OCI-LY7 (cell line): ENCODE measurements around the gene ZDHHC8.

Source experiments
- EZH2phosphoT487 ChIP-seq: fragments of 200-600 bp; sonication (generic); IDR thresholded peaks from 2 replicates; pipeline ENCODE4 v1.6.1; 2018; ENCODE audit warnings: low read depth, borderline replicate concordance, mild to moderate bottlenecking, mixed run types, antibody characterized with exemption, low read length, moderate library complexity, mixed read lengths
- TF ChIP-seq, protein P1 (sequence below): fragments of 200-600 bp; sonication (generic); conservative IDR thresholded peaks from 2 replicates; pipeline ENCODE4 v1.5.1; 2014; ENCODE audit warnings: mild to moderate bottlenecking, antibody characterized with exemption, low read length, moderate library complexity, mixed read lengths

DNA sequence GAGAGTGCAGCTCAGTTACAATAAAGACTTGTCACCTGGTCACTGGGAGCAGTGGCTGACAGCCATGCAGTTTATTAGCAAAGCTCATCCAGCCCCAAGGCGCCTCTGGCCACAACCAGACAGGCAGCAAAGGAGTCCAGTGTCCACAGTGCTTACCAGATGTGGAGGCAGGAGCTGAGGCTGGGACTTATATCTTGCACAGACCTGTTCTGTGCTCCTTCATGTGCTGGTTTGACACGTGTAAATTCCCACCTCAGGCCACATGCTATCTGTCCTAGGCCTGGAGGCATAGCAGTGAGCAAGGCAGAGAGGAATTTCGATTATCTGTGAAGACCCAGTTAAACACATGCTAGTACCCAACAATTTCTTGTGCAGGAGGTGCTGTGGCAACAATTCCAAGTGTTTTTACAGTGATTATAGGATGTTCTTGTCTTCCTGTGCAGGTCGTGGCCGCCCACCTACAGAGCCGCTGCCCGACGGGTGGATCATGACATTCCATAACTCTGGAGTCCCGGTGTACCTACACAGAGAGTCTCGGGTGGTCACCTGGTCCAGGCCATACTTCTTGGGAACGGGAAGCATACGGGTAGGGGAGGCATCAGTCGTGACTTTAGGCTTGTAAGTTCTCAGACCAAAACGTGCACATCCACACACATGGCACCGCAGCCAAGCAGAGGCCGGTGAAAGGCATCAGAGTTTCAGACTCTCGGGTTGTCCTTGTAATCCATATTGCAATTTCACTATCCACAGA, 42.2 kb upstream of the ZDHHC8 start:
- TF ChIP-seq EZH2phosphoT487: no peak
- TF ChIP-seq, protein P1, sequence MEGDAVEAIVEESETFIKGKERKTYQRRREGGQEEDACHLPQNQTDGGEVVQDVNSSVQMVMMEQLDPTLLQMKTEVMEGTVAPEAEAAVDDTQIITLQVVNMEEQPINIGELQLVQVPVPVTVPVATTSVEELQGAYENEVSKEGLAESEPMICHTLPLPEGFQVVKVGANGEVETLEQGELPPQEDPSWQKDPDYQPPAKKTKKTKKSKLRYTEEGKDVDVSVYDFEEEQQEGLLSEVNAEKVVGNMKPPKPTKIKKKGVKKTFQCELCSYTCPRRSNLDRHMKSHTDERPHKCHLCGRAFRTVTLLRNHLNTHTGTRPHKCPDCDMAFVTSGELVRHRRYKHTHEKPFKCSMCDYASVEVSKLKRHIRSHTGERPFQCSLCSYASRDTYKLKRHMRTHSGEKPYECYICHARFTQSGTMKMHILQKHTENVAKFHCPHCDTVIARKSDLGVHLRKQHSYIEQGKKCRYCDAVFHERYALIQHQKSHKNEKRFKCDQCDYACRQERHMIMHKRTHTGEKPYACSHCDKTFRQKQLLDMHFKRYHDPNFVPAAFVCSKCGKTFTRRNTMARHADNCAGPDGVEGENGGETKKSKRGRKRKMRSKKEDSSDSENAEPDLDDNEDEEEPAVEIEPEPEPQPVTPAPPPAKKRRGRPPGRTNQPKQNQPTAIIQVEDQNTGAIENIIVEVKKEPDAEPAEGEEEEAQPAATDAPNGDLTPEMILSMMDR: no peak
